BLaER1 treated with 17β-estradiol and CSF1 and Interleukin-3, amounts not matched to agents 10 nM and 100 nM (cell line): ENCODE data around the gene HMGN1.

Experiments used
- H3K27ac ChIP-seq, 11 experiments: shearing (Covaris generic); formaldehyde crosslinking; 2 replicates each; pipeline ENCODE4 v1.8.1; 2022
- H3K27me3 ChIP-seq, 11 experiments: shearing (Covaris generic); formaldehyde crosslinking; 2 replicates each; pipeline ENCODE4 v1.8.1; 2022
- H3K36me3 ChIP-seq, 11 experiments: shearing (Covaris generic); formaldehyde crosslinking; 2 replicates each; pipeline ENCODE4 v1.8.1; 2022
- H3K4me1 ChIP-seq, 10 experiments: shearing (Covaris generic); formaldehyde crosslinking; 2 replicates each; pipeline ENCODE4 v1.8.1; 2022
- H3K4me2 ChIP-seq, 11 experiments: shearing (Covaris generic); formaldehyde crosslinking; 2 replicates each; pipeline ENCODE4 v1.8.1; 2022
- H3K4me3 ChIP-seq, 10 experiments: shearing (Covaris generic); formaldehyde crosslinking; 2 replicates each; pipeline ENCODE4 v1.8.1; 2022
- H3K9ac ChIP-seq, 11 experiments: shearing (Covaris generic); formaldehyde crosslinking; 2 replicates each; pipeline ENCODE4 v1.8.1; 2022
- H3K9me3 ChIP-seq, 11 experiments: shearing (Covaris generic); formaldehyde crosslinking; replicated peaks in 1 of 11; 2 replicates each; pipeline ENCODE4 v1.8.1; 2022
- H4K20me1 ChIP-seq, 11 experiments: shearing (Covaris generic); formaldehyde crosslinking; 2 replicates each; pipeline ENCODE4 v1.8.1; 2022
- Cebpa-rat ChIP-seq, 11 experiments: shearing (Covaris generic); IDR thresholded peaks; 2 replicates each; pipeline ENCODE4 v1.8.1; 2022

HMGN1 gene

GRCh38 chr21:39362733-39363132, 13.8 kb upstream of the HMGN1 start:
- Histone ChIP-seq H3K9me3 (peaks cover 0 to 8% (median 3%) of the 10 kb centered on the region in 11 experiments; a peak in 15 of 22 replicates), H3K4me2 (peak overlapping the region in 9 of 11 experiments; percentile 7 to 75 (median 46); a peak in 14 of 22 replicates), H3K36me3 (no peaks in the 10 kb centered on the region), H3K27me3 (no peaks in the 10 kb centered on the region), H3K4me1 (peaks cover 0 to 23% (median 11%) of the 10 kb centered on the region in 10 experiments; a peak in 15 of 20 replicates), H3K27ac (peak overlapping the region in 5 of 11 experiments; percentile 7 to 54 (median 47); a peak in 6 of 22 replicates), H3K4me3 (no peak overlapping the region), H4K20me1 (no peaks in the 10 kb centered on the region), H3K9ac (no peak overlapping the region)
- no peak for TF ChIP-seq Cebpa-rat (IDR thresholded peaks at IDR 0.05)

- Histone ChIP-seq H3K36me3 (no peaks in the 10 kb centered on the region), H3K9ac (no peak overlapping the region), H3K4me2 (no peak overlapping the region), H3K4me1 (peaks cover 0 to 23% (median 11%) of the 10 kb centered on the region in 10 experiments; a peak in 15 of 20 replicates), H3K4me3 (no peak overlapping the region), H3K27me3 (no peaks in the 10 kb centered on the region), H4K20me1 (no peaks in the 10 kb centered on the region), H3K9me3 (no peaks in the 10 kb centered on the region), H3K27ac (no peak overlapping the region)
- TF ChIP-seq Cebpa-rat (IDR thresholded peaks at IDR 0.05) = no peak
Measured at GRCh38 chr21:39359382-39359781, 10.5 kb upstream of the HMGN1 start.

DNA sequence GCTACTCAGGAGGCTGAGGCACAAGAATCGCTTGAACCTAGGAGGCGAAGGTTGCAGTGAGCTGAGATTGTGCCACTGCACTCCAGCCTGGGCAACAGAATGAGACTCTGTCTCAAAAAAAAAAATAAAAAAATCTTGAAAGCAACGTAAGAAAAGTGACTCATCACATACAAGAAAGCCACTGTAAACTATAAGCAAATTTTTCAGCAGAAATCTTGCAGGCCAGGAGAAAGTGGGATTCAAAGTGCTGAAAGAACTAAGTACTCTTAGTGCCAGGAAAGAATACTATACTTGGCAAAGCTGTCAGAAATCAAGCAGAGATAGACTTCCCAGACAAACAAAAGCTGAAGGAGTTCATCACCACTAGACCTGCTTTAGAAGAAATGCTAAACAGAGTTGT, 4.4 kb upstream of the HMGN1 start:
- no peaks in the 10 kb centered on the region for H3K36me3 ChIP-seq
- peaks cover 0 to 2% (median 0%) of the 10 kb centered on the region in 11 experiments; a peak in 5 of 22 replicates for H4K20me1 ChIP-seq

GRCh38 chr21:39350094-39351005, 1.5 kb upstream of the HMGN1 start:
- Histone ChIP-seq H3K9me3 (no peaks in the 10 kb centered on the region), H3K36me3 (peaks cover 4 to 28% (median 25%) of the 10 kb centered on the region in 11 experiments; a peak in 21 of 22 replicates), H3K4me3 (peak overlapping the region; percentile 62 to 77 (median 72)), H3K27ac (peak overlapping the region; percentile 71 to 93 (median 90)), H3K4me1 (peaks cover 21 to 32% (median 29%) of the 10 kb centered on the region in 10 experiments), H4K20me1 (peaks cover 18 to 32% (median 27%) of the 10 kb centered on the region in 11 experiments; a peak in 21 of 22 replicates), H3K4me2 (peak overlapping the region; percentile 79 to 98 (median 92)), H3K9ac (peak overlapping the region; percentile 73 to 87 (median 84)), H3K27me3 (no peaks in the 10 kb centered on the region)
- TF ChIP-seq Cebpa-rat (IDR thresholded peaks at IDR 0.05) = no peak

More for the DNA sequence above, 4.4 kb upstream of the HMGN1 start:
- Histone ChIP-seq H3K4me2 (no peak overlapping the region), H3K4me3 (no peak overlapping the region), H3K9me3 (no peaks in the 10 kb centered on the region), H3K27ac (no peak overlapping the region), H3K4me1 (peaks cover 7 to 13% (median 11%) of the 10 kb centered on the region in 10 experiments), H3K27me3 (no peaks in the 10 kb centered on the region), H3K9ac (no peak overlapping the region)
- no peak for TF ChIP-seq Cebpa-rat (IDR thresholded peaks at IDR 0.05)

DNA sequence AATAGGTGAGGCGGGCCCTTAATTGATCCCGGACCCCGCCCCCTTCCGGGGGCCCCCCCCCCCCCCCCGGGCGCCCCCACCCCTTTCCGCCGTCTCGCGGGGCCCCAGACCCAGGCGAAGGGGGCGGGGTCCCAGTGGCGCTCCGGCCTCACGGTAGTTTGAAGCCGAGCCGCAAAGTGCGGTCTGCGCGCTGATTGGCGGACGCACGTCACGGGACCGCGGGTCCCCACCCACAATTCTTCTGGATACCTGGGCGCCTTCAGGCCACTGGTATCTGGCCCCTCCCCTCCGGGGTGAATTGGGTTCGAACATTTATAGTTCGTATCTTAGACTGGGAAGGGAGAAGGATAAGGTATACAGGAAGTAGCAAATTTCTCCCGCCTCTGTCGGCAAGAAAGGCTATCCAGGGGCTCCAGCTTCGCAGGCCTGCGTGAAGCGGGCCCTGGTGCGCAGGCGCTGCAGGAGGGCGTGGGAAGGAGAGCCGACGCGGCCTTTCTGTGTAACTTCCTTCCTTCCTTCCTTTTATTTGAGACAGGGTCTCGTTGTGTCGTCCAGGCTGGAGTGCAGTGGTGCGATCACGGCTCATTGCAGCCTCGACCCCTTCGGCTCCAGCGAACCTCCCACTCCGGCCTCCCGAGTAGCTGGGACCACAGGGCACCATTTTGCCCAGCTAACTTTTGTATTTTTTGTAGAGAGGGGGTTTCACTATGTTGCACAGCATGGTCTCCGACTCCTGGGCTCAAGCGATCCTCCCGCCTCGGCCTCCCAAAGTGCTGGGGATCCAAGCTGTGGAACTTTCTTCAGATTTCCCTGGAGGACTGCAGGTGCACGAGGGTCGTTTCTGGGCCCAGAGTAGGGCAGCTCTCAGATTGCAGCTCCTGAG, 564 bp upstream of the HMGN1 start:
- Histone ChIP-seq H3K4me2 (peak overlapping the region; percentile 79 to 98 (median 92)), H3K4me1 (peaks cover 26 to 39% (median 35%) of the 10 kb centered on the region in 10 experiments), H3K9ac (peak overlapping the region; percentile 73 to 89 (median 84)), H3K9me3 (no peaks in the 10 kb centered on the region), H3K27me3 (no peaks in the 10 kb centered on the region), H3K36me3 (peaks cover 13 to 37% (median 33%) of the 10 kb centered on the region in 11 experiments; a peak in 21 of 22 replicates), H3K4me3 (peak overlapping the region; percentile 62 to 77 (median 72)), H3K27ac (peak overlapping the region; percentile 71 to 93 (median 90)), H4K20me1 (peaks cover 23 to 40% (median 34%) of the 10 kb centered on the region in 11 experiments; a peak in 21 of 22 replicates)
- no peak for TF ChIP-seq Cebpa-rat (IDR thresholded peaks at IDR 0.05)

- peaks cover 35 to 55% (median 49%) of the 10 kb centered on the region in 11 experiments; a peak in 21 of 22 replicates for H4K20me1 ChIP-seq
- H3K9ac ChIP-seq = peak overlapping the region; percentile 89 to 100 (median 99)
- H3K36me3 ChIP-seq = peaks cover 28 to 51% (median 47%) of the 10 kb centered on the region in 11 experiments
- peak overlapping the region; percentile 92 to 100 (median 99) for H3K27ac ChIP-seq
- H3K4me1 ChIP-seq = peaks cover 30 to 48% (median 38%) of the 10 kb centered on the region in 10 experiments
- TF ChIP-seq Cebpa-rat (IDR thresholded peaks at IDR 0.05) = no peak
- peak overlapping the region; percentile 68 to 96 (median 84) for H3K4me2 ChIP-seq
- no peaks in the 10 kb centered on the region for H3K27me3 ChIP-seq
- no peaks in the 10 kb centered on the region for H3K9me3 ChIP-seq
- H3K4me3 ChIP-seq = peak overlapping the region; percentile 81 to 100 (median 90)
Measured at GRCh38 chr21:39348040-39348354, 891 bp downstream of the HMGN1 start.

DNA sequence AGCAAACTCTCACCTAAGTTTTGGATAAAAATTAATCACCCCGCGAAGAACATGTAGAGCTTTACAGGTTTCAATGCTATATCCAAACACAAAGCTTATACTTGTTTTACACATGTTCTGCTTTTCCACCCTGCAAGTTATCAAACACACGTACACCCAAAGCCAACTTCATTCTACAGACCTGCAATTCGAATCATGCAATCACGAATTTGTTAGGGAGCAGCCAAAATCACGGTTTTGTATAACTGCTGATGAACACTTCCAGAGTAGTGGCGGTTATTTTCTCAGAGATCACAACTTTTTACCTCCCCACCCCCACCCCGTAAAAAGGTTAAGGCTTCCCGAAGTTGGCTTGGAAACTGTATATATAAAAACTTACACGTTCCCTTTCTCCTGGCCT, 1.4 kb downstream of the HMGN1 start:
- Histone ChIP-seq H3K4me1 (peaks cover 30 to 48% (median 38%) of the 10 kb centered on the region in 10 experiments), H3K4me2 (peak overlapping the region; percentile 68 to 96 (median 84)), H3K27me3 (no peaks in the 10 kb centered on the region), H3K9me3 (no peaks in the 10 kb centered on the region), H3K27ac (peak overlapping the region; percentile 92 to 100 (median 99)), H3K36me3 (peaks cover 30 to 55% (median 49%) of the 10 kb centered on the region in 11 experiments), H3K9ac (peak overlapping the region; percentile 89 to 100 (median 99)), H3K4me3 (peak overlapping the region; percentile 81 to 100 (median 90)), H4K20me1 (peaks cover 35 to 55% (median 49%) of the 10 kb centered on the region in 11 experiments; a peak in 21 of 22 replicates)
- TF ChIP-seq Cebpa-rat (IDR thresholded peaks at IDR 0.05) = no peak

DNA sequence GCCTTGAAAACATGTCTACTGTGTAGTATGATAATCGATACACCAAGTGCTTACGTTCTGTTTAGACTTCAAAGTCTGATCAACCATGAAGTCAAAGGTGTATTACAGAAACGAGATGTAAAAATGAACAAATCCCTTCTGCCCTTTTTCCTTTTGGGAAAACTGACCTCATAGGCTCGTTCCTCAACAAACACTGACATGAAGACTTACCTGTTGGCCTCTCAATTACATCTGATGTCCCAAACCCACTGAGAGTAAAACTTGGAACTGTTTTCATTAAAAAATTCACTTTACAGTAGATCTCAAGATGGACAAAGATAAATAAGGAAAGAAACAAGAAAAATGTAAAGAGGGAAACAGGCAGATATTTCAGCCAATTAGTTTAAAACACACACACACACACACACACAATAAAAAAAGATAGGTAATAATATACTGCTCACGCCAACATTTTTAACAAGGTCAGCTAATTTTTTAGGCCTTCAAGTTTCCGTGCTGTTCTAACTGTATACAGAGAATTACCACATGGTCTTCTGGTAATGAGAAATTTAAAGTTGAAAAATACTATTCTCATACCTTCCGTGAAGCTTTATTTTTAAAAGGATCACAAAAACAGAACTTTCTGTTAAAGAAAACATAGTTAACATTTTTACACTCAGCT, 2.1 kb downstream of the HMGN1 start:
- peak overlapping the region; percentile 89 to 100 (median 99); a peak in 21 of 22 replicates for H3K9ac ChIP-seq
- H3K4me2 ChIP-seq = peak overlapping the region; percentile 68 to 96 (median 84)
- peak overlapping the region; percentile 81 to 100 (median 90) for H3K4me3 ChIP-seq
- peaks cover 38 to 62% (median 55%) of the 10 kb centered on the region in 11 experiments for H3K36me3 ChIP-seq
- H3K9me3 ChIP-seq = no peaks in the 10 kb centered on the region
- peaks cover 35 to 57% (median 52%) of the 10 kb centered on the region in 11 experiments; a peak in 21 of 22 replicates for H4K20me1 ChIP-seq
- TF ChIP-seq Cebpa-rat (IDR thresholded peaks at IDR 0.05) = no peak
- H3K27me3 ChIP-seq = no peaks in the 10 kb centered on the region
- peaks cover 30 to 48% (median 38%) of the 10 kb centered on the region in 10 experiments for H3K4me1 ChIP-seq
- H3K27ac ChIP-seq = peak overlapping the region in 8 of 11 experiments; percentile 92 to 100 (median 99); a peak in 10 of 22 replicates
